Neural cell (in vitro differentiated cells): ENCODE results near the gene PTPRN2. TPM values are rescaled to one million over a fixed set of nuclear protein-coding genes. Genes with fewer than 3 reads are reported as not detected.
A peak's percentile ranks its signal among the peaks of the same experiment; 100 is the strongest.

Experiments
- H2AFZ ChIP-seq: fragments of 200-600, 300-800 bp; sonication (generic), shearing (Covaris generic); 2 replicates; pipeline ENCODE4 v1.6.0; 2014; ENCODE audit warnings: low read depth, mild to moderate bottlenecking, antibody characterized with exemption, low read length, moderate library complexity
- H3F3A ChIP-seq: fragments of 200-600 bp; shearing (Covaris generic); 2 replicates; pipeline ENCODE4 v1.6.1; 2016; ENCODE audit warnings: mild to moderate bottlenecking, moderate library complexity, mixed read lengths, antibody characterized with exemption, low read length; ENCODE audit not compliant: insufficient read depth, poor library complexity, severe bottlenecking
- H3K27ac ChIP-seq: fragments of 200-600, 300-800 bp; sonication (generic), shearing (Covaris generic); 2 replicates; pipeline ENCODE4 v1.5.1; 2014; ENCODE audit warnings: mild to moderate bottlenecking, low read length, moderate library complexity
- H3K27me3 ChIP-seq: fragments of 300-800, 200-600 bp; sonication (generic), shearing (Covaris generic); 2 replicates; pipeline ENCODE4 v1.6.0; 2014; ENCODE audit warnings: mild to moderate bottlenecking, low read depth, low read length, moderate library complexity; ENCODE audit not compliant: insufficient read depth
- H3K36me3 ChIP-seq: fragments of 300-800, 200-600 bp; sonication (generic), shearing (Covaris generic); 2 replicates; pipeline ENCODE4 v1.5.1; 2014; ENCODE audit warnings: mild to moderate bottlenecking, antibody characterized with exemption, low read length, moderate library complexity; ENCODE audit not compliant: insufficient read depth
- H3K4me2 ChIP-seq: fragments of 300-800, 200-600 bp; sonication (generic), shearing (Covaris generic); 2 replicates; pipeline ENCODE4 v1.6.0; 2014; ENCODE audit warnings: mild to moderate bottlenecking, low read length
- H3K4me3 ChIP-seq: fragments of 300-800, 200-600 bp; sonication (generic), shearing (Covaris generic); 2 replicates; pipeline ENCODE4 v1.5.1; 2014; ENCODE audit warnings: mild to moderate bottlenecking, low read length, moderate library complexity
- H3K79me2 ChIP-seq: fragments of 200-600 bp; shearing (Covaris generic); replicated peaks from 2 replicates; pipeline ENCODE4 v1.6.0; 2014; ENCODE audit warnings: mild to moderate bottlenecking, low read length, moderate library complexity; ENCODE audit not compliant: insufficient read depth
- H3K9ac ChIP-seq: fragments of 300-800, 200-600 bp; sonication (generic), shearing (Covaris generic); 2 replicates; pipeline ENCODE4 v1.6.1; 2016; ENCODE audit warnings: mild to moderate bottlenecking, low read length, mixed read lengths
- H3K9me2 ChIP-seq: fragments of 200-600 bp; shearing (Covaris generic); 2 replicates; pipeline ENCODE4 v1.6.1; 2016; ENCODE audit warnings: mild to moderate bottlenecking, low read length, mixed read lengths; ENCODE audit not compliant: insufficient read depth
- H3K9me3 ChIP-seq: fragments of 200-600, 300-800 bp; sonication (generic), shearing (Covaris generic); 2 replicates; pipeline ENCODE4 v1.6.1; 2016; ENCODE audit warnings: mild to moderate bottlenecking, mixed run types, low read length, moderate library complexity, mixed read lengths
- H4K20me1 ChIP-seq: fragments of 200-600 bp; shearing (Covaris generic); 2 replicates; pipeline ENCODE4 v1.6.1; 2016; ENCODE audit warnings: mild to moderate bottlenecking, mixed run types; ENCODE audit not compliant: insufficient read depth
- CTCF ChIP-seq: fragments of 450-650 bp; IDR thresholded peaks from 2 replicates; pipeline ENCODE4 v1.5.1; 2014; ENCODE audit warnings: antibody characterized with exemption, mild to moderate bottlenecking, moderate library complexity; ENCODE audit not compliant: poor library complexity, severe bottlenecking
- EP300 ChIP-seq: fragments of 450-650 bp; conservative IDR thresholded peaks from 2 replicates; pipeline ENCODE4 v1.6.1; 2014; ENCODE audit warnings: antibody characterized with exemption, mild to moderate bottlenecking, moderate library complexity; ENCODE audit not compliant: poor library complexity, severe bottlenecking
- EZH2 ChIP-seq: fragments of 200-600, 300-800 bp; shearing (Covaris generic), sonication (generic); IDR thresholded peaks from 2 replicates; pipeline ENCODE4 v1.6.1; 2014; ENCODE audit warnings: antibody characterized with exemption, low read length, borderline replicate concordance, mild to moderate bottlenecking; ENCODE audit not compliant: insufficient read depth, poor library complexity, severe bottlenecking
- MXI1 ChIP-seq: fragments of 450-650 bp; conservative IDR thresholded peaks from 2 replicates; pipeline ENCODE4 v1.6.1; 2014; ENCODE audit warnings: antibody characterized with exemption, mild to moderate bottlenecking; ENCODE audit not compliant: poor library complexity, severe bottlenecking
- POLR2AphosphoS5 ChIP-seq: IDR thresholded peaks from 2 replicates; pipeline ENCODE4 v1.6.1; 2012
- RAD21 ChIP-seq: fragments of 450-650 bp; conservative IDR thresholded peaks from 2 replicates; pipeline ENCODE4 v1.6.1; 2014; ENCODE audit warnings: antibody characterized with exemption, mild to moderate bottlenecking, moderate library complexity
- REST ChIP-seq: IDR thresholded peaks from 2 replicates; pipeline ENCODE4 v1.6.1; 2012; ENCODE audit warnings: borderline replicate concordance
- SMC3 ChIP-seq: fragments of 450-650 bp; conservative IDR thresholded peaks from 2 replicates; pipeline ENCODE4 v1.6.1; 2014; ENCODE audit warnings: antibody characterized with exemption, mild to moderate bottlenecking, moderate library complexity; ENCODE audit not compliant: poor library complexity
- TAF1 ChIP-seq: IDR thresholded peaks from 2 replicates; pipeline ENCODE4 v1.6.1; 2012; ENCODE audit warnings: low read depth
- polyA plus RNA-seq: library from polyadenylated mRNA; depleted of rRNA; stranded (reverse); fragments of >200 nt; gene quantifications from 2 replicates; pipeline ENCODE4 v1.2.3, GENCODE V29; 2014

Gene PTPRN2
- polyA plus RNA-seq, 1 donor from 2014 or later: 31.0 TPM

GRCh38 chr7:158372400-158373342, 215.0 kb downstream of the PTPRN2 start:
- H3K9ac ChIP-seq: peak overlapping the region; percentile 53
- H3K36me3 ChIP-seq: no peaks in the 10 kb centered on the region
- TF ChIP-seq CTCF (no peak), REST (no peak), MXI1 (no peak), SMC3 (no peak), POLR2AphosphoS5 (no peak), EZH2 (no peak), EP300 (no peak), RAD21 (no peak), TAF1 (no peak)
- no peaks in the 10 kb centered on the region for H3K27me3 ChIP-seq
- H3K4me3 ChIP-seq: peak overlapping the region; percentile 21
- H2AFZ ChIP-seq: peak overlapping the region; percentile 2
- peaks cover 4% of the 10 kb centered on the region for H3K79me2 ChIP-seq
- no peak overlapping the region for H3K4me2 ChIP-seq
- H3K27ac ChIP-seq: peak overlapping the region; percentile 80
- no peaks in the 10 kb centered on the region for H4K20me1 ChIP-seq
- no peaks in the 10 kb centered on the region for H3F3A ChIP-seq
- H3K9me2 ChIP-seq: no peaks in the 10 kb centered on the region
- H3K9me3 ChIP-seq: no peaks in the 10 kb centered on the region

- no peak overlapping the region for H3K9ac ChIP-seq
- no peak overlapping the region for H3K27ac ChIP-seq
- no peaks in the 10 kb centered on the region for H3K36me3 ChIP-seq
- H3F3A ChIP-seq: no peaks in the 10 kb centered on the region
- no peaks in the 10 kb centered on the region for H4K20me1 ChIP-seq
- H3K79me2 ChIP-seq: peaks cover 4% of the 10 kb centered on the region
- H2AFZ ChIP-seq: no peak overlapping the region
- no peak overlapping the region for H3K4me2 ChIP-seq
- TF ChIP-seq EP300 (no peak), REST (no peak), SMC3 (no peak), RAD21 (no peak), CTCF (no peak), EZH2 (no peak), TAF1 (no peak), POLR2AphosphoS5 (no peak), MXI1 (no peak)
- no peak overlapping the region for H3K4me3 ChIP-seq
- no peaks in the 10 kb centered on the region for H3K27me3 ChIP-seq
- H3K9me2 ChIP-seq: no peaks in the 10 kb centered on the region
- no peaks in the 10 kb centered on the region for H3K9me3 ChIP-seq
Measured at GRCh38 chr7:158371856-158372255, 215.8 kb downstream of the PTPRN2 start.
